Karpas-422 (cell line): ENCODE data around the gene LCN6. TPM values are rescaled to one million over a fixed set of nuclear protein-coding genes. Genes with fewer than 3 reads are reported as not detected.

Experiments
- DNase-seq: peaks from one replicate; pipeline ENCODE4 v3.0.0-alpha.2; 2015
- H2AFZ ChIP-seq: fragments of 200-600 bp; sonication (generic); 2 replicates; pipeline ENCODE4 v1.6.1; 2014; ENCODE audit warnings: antibody characterized with exemption, low read length, mixed read lengths
- H3K27ac ChIP-seq: fragments of 200-600 bp; sonication (generic); 2 replicates; pipeline ENCODE4 v1.5.1; 2014; ENCODE audit warnings: mild to moderate bottlenecking, low read length, moderate library complexity
- H3K27me3 ChIP-seq: fragments of 200-600 bp; sonication (generic); 2 replicates; pipeline ENCODE4 v1.6.1; 2014; ENCODE audit warnings: low read length, mixed read lengths
- H3K36me3 ChIP-seq: fragments of 200-600 bp; sonication (generic); 2 replicates; pipeline ENCODE4 v1.6.1; 2014; ENCODE audit warnings: low read length, mixed read lengths; ENCODE audit not compliant: insufficient read depth
- H3K4me1 ChIP-seq: fragments of 200-600 bp; sonication (generic); 2 replicates; pipeline ENCODE4 v1.6.1; 2014; ENCODE audit warnings: mild to moderate bottlenecking, low read length, mixed read lengths
- H3K4me2 ChIP-seq: fragments of 200-600 bp; sonication (generic); 2 replicates; pipeline ENCODE4 v1.6.1; 2014; ENCODE audit warnings: low read length, low read depth, mild to moderate bottlenecking; ENCODE audit not compliant: poor library complexity, severe bottlenecking
- H3K4me3 ChIP-seq: fragments of 200-600 bp; sonication (generic); 2 replicates; pipeline ENCODE4 v1.5.1; 2014; ENCODE audit warnings: mild to moderate bottlenecking, antibody characterized with exemption, low read length, mixed read lengths
- H3K79me2 ChIP-seq: fragments of 200-600 bp; sonication (generic); 2 replicates; pipeline ENCODE4 v1.6.1; 2014; ENCODE audit warnings: mild to moderate bottlenecking, low read length, mixed read lengths
- H3K9ac ChIP-seq: fragments of 200-600 bp; sonication (generic); 2 replicates; pipeline ENCODE4 v1.6.0; 2014; ENCODE audit warnings: low read length
- H3K9me2 ChIP-seq: fragments of 200-600 bp; sonication (generic), shearing (Covaris generic); replicated peaks from 2 replicates; pipeline ENCODE4 v1.6.0; 2014; ENCODE audit warnings: mild to moderate bottlenecking, low read length, moderate library complexity; ENCODE audit not compliant: insufficient read depth
- H3K9me3 ChIP-seq: fragments of 300-700, 200-600 bp; sonication (generic); 2 replicates; pipeline ENCODE4 v1.6.1; 2014; ENCODE audit warnings: low read length, mixed read lengths
- H4K20me1 ChIP-seq: fragments of 200-600 bp; sonication (generic); 2 replicates; pipeline ENCODE4 v1.6.1; 2014; ENCODE audit warnings: mild to moderate bottlenecking, antibody characterized with exemption, low read length, low read depth; ENCODE audit not compliant: insufficient read depth
- total RNA-seq: library from RNA; depleted of rRNA; stranded (reverse); fragments of >200 nt; shearing (Covaris generic); gene quantifications from 2 replicates; pipeline ENCODE4 v1.2.3, GENCODE V29; 2014; ENCODE audit warnings: low replicate concordance

LCN6 gene
- total RNA-seq, 1 experiment from 2014 or later = not detected

- H3K4me3 ChIP-seq = no peak overlapping the region
- H3K9me3 ChIP-seq = no peaks in the 10 kb centered on the region
- H3K36me3 ChIP-seq = peaks cover 7% of the 10 kb centered on the region
- H3K4me1 ChIP-seq = no peaks in the 10 kb centered on the region
- no peaks in the 10 kb centered on the region for H3K79me2 ChIP-seq
- H3K9ac ChIP-seq = no peak overlapping the region
- no peak overlapping the region for H3K4me2 ChIP-seq
- H3K9me2 ChIP-seq = no peaks in the 10 kb centered on the region
- H2AFZ ChIP-seq = no peak overlapping the region
- no peaks in the 10 kb centered on the region for H3K27me3 ChIP-seq
- H4K20me1 ChIP-seq = peaks cover 15% of the 10 kb centered on the region
- DNase-seq = peak; percentile 68
- no peak overlapping the region for H3K27ac ChIP-seq
Observed at GRCh38 chr9:136720251-136720897, 28.0 kb downstream of the LCN6 start.

GRCh38 chr9:136719195-136719880 lies 29.0 kb downstream of the LCN6 start:
- Histone ChIP-seq H3K4me1 (no peaks in the 10 kb centered on the region), H3K79me2 (no peaks in the 10 kb centered on the region), H3K9me3 (no peaks in the 10 kb centered on the region), H3K4me2 (no peak overlapping the region), H3K27me3 (no peaks in the 10 kb centered on the region), H3K9ac (no peak overlapping the region), H2AFZ (no peak overlapping the region), H3K4me3 (no peak overlapping the region), H4K20me1 (peaks cover 13% of the 10 kb centered on the region; the same call in 1 of the 2 replicates), H3K36me3 (peaks cover 4% of the 10 kb centered on the region), H3K27ac (no peak overlapping the region), H3K9me2 (no peaks in the 10 kb centered on the region)
- DNase-seq = peak; percentile 54

- 0 out of 2 replicates have a peak, but pooled peaks cover 9% of the 10 kb centered on the region for H4K20me1 ChIP-seq
- no peaks in the 10 kb centered on the region for H3K36me3 ChIP-seq
- H3K27ac ChIP-seq = no peak overlapping the region
- no peaks in the 10 kb centered on the region for H3K27me3 ChIP-seq
- no peaks in the 10 kb centered on the region for H3K79me2 ChIP-seq
- no peak overlapping the region for H2AFZ ChIP-seq
- no peak overlapping the region for H3K9ac ChIP-seq
- H3K4me1 ChIP-seq = no peaks in the 10 kb centered on the region
- H3K4me2 ChIP-seq = no peak overlapping the region
- H3K9me2 ChIP-seq = no peaks in the 10 kb centered on the region
- H3K4me3 ChIP-seq = no peak overlapping the region
- no peaks in the 10 kb centered on the region for H3K9me3 ChIP-seq
- no peak for DNase-seq
Observed at GRCh38 chr9:136718345-136719194, 29.8 kb downstream of the LCN6 start.

GRCh38 chr9:136717399-136717798 lies 30.9 kb downstream of the LCN6 start:
- no peaks in the 10 kb centered on the region for H3K9me2 ChIP-seq
- no peaks in the 10 kb centered on the region for H3K9me3 ChIP-seq
- H3K4me2 ChIP-seq = no peak overlapping the region
- no peak overlapping the region for H3K4me3 ChIP-seq
- 0 out of 2 replicates have a peak, but pooled peaks cover 5% of the 10 kb centered on the region for H4K20me1 ChIP-seq
- no peak overlapping the region for H2AFZ ChIP-seq
- H3K36me3 ChIP-seq = no peaks in the 10 kb centered on the region
- H3K27ac ChIP-seq = no peak overlapping the region
- H3K4me1 ChIP-seq = no peaks in the 10 kb centered on the region
- no peaks in the 10 kb centered on the region for H3K79me2 ChIP-seq
- no peak for DNase-seq
- no peaks in the 10 kb centered on the region for H3K27me3 ChIP-seq
- H3K9ac ChIP-seq = no peak overlapping the region

GRCh38 chr9:136714893-136715274 lies 33.4 kb downstream of the LCN6 start:
- Histone ChIP-seq H3K4me3 (no peak overlapping the region), H3K9ac (no peak overlapping the region), H2AFZ (no peak overlapping the region), H3K27me3 (no peaks in the 10 kb centered on the region), H3K4me1 (no peaks in the 10 kb centered on the region), H3K4me2 (no peak overlapping the region), H3K27ac (no peak overlapping the region), H4K20me1 (0 out of 2 replicates have a peak, but pooled peaks cover 2% of the 10 kb centered on the region), H3K36me3 (no peaks in the 10 kb centered on the region), H3K9me2 (no peaks in the 10 kb centered on the region), H3K79me2 (no peaks in the 10 kb centered on the region), H3K9me3 (no peaks in the 10 kb centered on the region)
- no peak for DNase-seq

- H3K9me2 ChIP-seq = no peaks in the 10 kb centered on the region
- H3K4me3 ChIP-seq = no peak overlapping the region
- H4K20me1 ChIP-seq = 0 out of 2 replicates have a peak, but pooled peaks cover 2% of the 10 kb centered on the region
- H3K4me1 ChIP-seq = no peaks in the 10 kb centered on the region
- H3K27me3 ChIP-seq = no peaks in the 10 kb centered on the region
- no peak overlapping the region for H3K27ac ChIP-seq
- no peak overlapping the region for H3K4me2 ChIP-seq
- H2AFZ ChIP-seq = no peak overlapping the region
- H3K9ac ChIP-seq = no peak overlapping the region
- no peaks in the 10 kb centered on the region for H3K79me2 ChIP-seq
- no peaks in the 10 kb centered on the region for H3K9me3 ChIP-seq
- no peaks in the 10 kb centered on the region for H3K36me3 ChIP-seq
- no peak for DNase-seq
Observed at GRCh38 chr9:136714096-136714892, 34.0 kb downstream of the LCN6 start.

GRCh38 chr9:136713550-136713949 lies 34.8 kb downstream of the LCN6 start:
- no peak overlapping the region for H2AFZ ChIP-seq
- no peak for DNase-seq
- H4K20me1 ChIP-seq = 0 out of 2 replicates have a peak, but pooled peaks cover 2% of the 10 kb centered on the region
- no peaks in the 10 kb centered on the region for H3K27me3 ChIP-seq
- no peak overlapping the region for H3K9ac ChIP-seq
- no peaks in the 10 kb centered on the region for H3K9me3 ChIP-seq
- no peak overlapping the region for H3K4me2 ChIP-seq
- no peaks in the 10 kb centered on the region for H3K79me2 ChIP-seq
- no peaks in the 10 kb centered on the region for H3K9me2 ChIP-seq
- H3K27ac ChIP-seq = no peak overlapping the region
- no peaks in the 10 kb centered on the region for H3K36me3 ChIP-seq
- no peaks in the 10 kb centered on the region for H3K4me1 ChIP-seq
- no peak overlapping the region for H3K4me3 ChIP-seq
